ENCODE measurements around the gene OGA.

DNA sequence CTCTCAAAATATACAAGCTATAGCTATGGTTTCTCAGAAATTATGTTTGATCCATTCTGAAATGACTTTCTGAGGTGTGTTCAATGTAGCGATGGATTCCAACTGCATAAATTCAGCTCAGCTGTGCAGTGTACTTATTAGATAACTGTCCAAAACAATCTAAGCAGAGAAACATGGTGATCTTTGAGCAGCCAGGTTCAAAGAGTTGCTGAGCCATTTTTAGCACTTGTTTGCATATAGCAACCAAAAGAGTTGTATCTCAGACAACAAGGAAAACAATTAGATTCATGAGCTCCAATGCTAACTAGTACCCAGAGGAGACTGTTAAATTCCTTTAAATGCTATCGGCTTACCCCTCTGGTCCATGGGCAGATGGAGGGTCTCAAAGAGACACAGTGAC, 41.3 kb upstream of the OGA start:
- TF ChIP-seq, protein P1, sequence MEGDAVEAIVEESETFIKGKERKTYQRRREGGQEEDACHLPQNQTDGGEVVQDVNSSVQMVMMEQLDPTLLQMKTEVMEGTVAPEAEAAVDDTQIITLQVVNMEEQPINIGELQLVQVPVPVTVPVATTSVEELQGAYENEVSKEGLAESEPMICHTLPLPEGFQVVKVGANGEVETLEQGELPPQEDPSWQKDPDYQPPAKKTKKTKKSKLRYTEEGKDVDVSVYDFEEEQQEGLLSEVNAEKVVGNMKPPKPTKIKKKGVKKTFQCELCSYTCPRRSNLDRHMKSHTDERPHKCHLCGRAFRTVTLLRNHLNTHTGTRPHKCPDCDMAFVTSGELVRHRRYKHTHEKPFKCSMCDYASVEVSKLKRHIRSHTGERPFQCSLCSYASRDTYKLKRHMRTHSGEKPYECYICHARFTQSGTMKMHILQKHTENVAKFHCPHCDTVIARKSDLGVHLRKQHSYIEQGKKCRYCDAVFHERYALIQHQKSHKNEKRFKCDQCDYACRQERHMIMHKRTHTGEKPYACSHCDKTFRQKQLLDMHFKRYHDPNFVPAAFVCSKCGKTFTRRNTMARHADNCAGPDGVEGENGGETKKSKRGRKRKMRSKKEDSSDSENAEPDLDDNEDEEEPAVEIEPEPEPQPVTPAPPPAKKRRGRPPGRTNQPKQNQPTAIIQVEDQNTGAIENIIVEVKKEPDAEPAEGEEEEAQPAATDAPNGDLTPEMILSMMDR (IDR thresholded peaks at IDR 0.05) = no peak
- TF ChIP-seq POLR2A (IDR thresholded peaks at IDR 0.05) (no peak), EP300 (IDR thresholded peaks at IDR 0.05) (no peak)
